ENCODE results near the gene FOXL2. TPM values are rescaled to one million over a fixed set of nuclear protein-coding genes. Genes with fewer than 3 reads are reported as not detected.

Gene FOXL2
- total and polyA plus RNA-seq, 2 of the 13 experiments (the other 11 are each of a cell fraction or from before 2014, with no cell fraction given), result not detected

DNA sequence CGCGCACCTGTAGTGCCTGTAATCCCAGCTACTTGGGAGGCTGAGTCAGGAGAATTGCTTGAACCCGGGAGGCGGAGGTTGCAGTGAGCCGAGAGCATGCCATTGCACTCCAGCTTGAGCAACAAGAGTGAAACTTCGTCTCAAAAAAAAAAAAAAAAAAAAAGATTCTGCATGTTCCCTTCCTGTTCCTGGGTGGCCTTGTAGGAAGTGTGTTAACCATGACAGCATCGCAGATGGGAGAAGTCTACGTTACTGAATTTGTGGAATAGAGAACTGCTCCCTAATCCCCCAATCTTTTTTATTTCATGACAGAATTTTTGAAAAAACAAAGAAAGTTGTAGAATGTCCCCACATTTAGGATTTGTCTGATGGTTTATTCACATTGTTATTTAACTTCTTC lies 45.4 kb downstream of the FOXL2 start (continued):
- TF ChIP-seq, protein P1, sequence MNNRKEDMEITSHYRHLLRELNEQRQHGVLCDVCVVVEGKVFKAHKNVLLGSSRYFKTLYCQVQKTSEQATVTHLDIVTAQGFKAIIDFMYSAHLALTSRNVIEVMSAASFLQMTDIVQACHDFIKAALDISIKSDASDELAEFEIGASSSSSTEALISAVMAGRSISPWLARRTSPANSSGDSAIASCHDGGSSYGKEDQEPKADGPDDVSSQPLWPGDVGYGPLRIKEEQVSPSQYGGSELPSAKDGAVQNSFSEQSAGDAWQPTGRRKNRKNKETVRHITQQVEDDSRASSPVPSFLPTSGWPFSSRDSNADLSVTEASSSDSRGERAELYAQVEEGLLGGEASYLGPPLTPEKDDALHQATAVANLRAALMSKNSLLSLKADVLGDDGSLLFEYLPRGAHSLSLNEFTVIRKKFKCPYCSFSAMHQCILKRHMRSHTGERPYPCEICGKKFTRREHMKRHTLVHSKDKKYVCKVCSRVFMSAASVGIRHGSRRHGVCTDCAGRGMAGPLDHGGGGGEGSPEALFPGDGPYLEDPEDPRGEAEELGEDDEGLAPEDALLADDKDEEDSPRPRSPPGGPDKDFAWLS (CRISPR knock-in tag; IDR thresholded peaks at IDR 0.05; ENCODE audit: borderline replicate concordance), result no peak
- TF ChIP-seq ZNF839 (CRISPR knock-in tag; IDR thresholded peaks at IDR 0.05; ENCODE audit: borderline replicate concordance), result no peak
- no peak for TF ChIP-seq ZNF44 (CRISPR knock-in tag; IDR thresholded peaks at IDR 0.05)
- TF ChIP-seq ZNF253 (CRISPR knock-in tag; IDR thresholded peaks at IDR 0.05; ENCODE audit: borderline replicate concordance), result no peak
- no peak for TF ChIP-seq ZNF792 (CRISPR knock-in tag; IDR thresholded peaks at IDR 0.05)

DNA sequence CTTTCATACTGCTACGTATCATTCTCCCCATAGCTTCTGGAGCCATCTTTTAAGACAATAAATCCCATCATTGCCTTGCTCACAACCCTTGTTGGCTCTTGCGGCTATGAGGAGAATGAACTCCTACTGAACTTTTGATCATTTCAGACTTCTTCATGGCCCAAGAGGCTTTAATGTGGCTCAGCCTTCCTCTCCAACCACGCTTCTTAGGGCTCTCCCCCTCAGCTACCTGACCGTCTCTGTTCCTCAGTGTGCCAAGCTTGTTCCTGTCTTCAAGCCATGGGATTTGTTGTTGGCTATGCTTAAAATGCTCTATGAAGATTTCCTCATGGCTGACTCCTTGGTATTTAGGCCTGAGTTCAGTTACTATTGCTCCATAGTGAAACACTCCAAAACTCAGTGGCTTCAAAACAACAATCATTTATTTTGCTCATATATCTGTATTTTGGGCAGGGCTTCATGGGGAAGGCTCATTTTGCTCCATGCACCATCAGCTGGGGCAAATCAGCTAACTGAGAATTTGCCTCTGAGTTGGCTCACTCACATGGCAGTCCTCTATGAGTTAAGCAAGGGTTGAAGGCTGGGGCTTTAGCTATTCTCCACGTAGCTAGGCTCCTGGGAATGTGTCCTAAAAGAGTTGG lies 47.5 kb downstream of the FOXL2 start:
- DNase-seq (ENCODE audit: low spot score), result no peak
- H3K9ac ChIP-seq (ENCODE audit: insufficient read depth, low read depth, low read length), result no peak overlapping the region
- H3K79me2 ChIP-seq (ENCODE audit: insufficient read depth, low read length), result no peaks in the 10 kb centered on the region
- in situ Hi-C loops (cut with HindIII; ENCODE audit: extremely low pct_ligation_motif_present, low pct_unique_long_range_greater_than_20kb) (no loop called here), intact Hi-C loops (cut with micrococcal nuclease; ENCODE audit: unreplicated experiment) (no loop called here)
- no peak overlapping the region for H3K27ac ChIP-seq (ENCODE audit: extremely low read length, insufficient read depth, low read length)
- no peaks in the 10 kb centered on the region for H3K36me3 ChIP-seq (replicated peaks in 1 of 2; ENCODE audit: control insufficient read depth in 1 of 2, insufficient read depth in 2 of 2, low read length in 2 of 2)
- BruUV-seq (replicated peaks), result no TSS peak
- H3K4me2 ChIP-seq (ENCODE audit: low read depth, low read length), result no peak overlapping the region
- 57% methylated on average over 5 of the region's 5 CpGs for WGBS (ENCODE audit: low lambda C conversion rate)
- H3K4me3 ChIP-seq (replicated peaks in 1 of 3; ENCODE audit: insufficient read depth in 1 of 3, low read depth in 2 of 3, low read length in 3 of 3), result no peak overlapping the region
- H3K27me3 ChIP-seq (ENCODE audit: control insufficient read depth in 1 of 2, insufficient read depth in 2 of 2, low read length in 2 of 2), result no peaks in the 10 kb centered on the region; a peak in 1 of 5 replicates
- ATAC-seq, result no peak
- TF ChIP-seq ZNF562 (CRISPR knock-in tag; IDR thresholded peaks at IDR 0.05; ENCODE audit: borderline replicate concordance) (no peak), ZNF549 (CRISPR knock-in tag; IDR thresholded peaks at IDR 0.05) (no peak), HNRNPL (IDR thresholded peaks at IDR 0.05; ENCODE audit: low read depth, low read length) (no peak), ZFAT (CRISPR knock-in tag; conservative IDR thresholded peaks at IDR 0.05) (no peak), SMAD3 (CRISPR knock-in tag; IDR thresholded peaks at IDR 0.05) (no peak), NFKBIZ (CRISPR knock-in tag; IDR thresholded peaks at IDR 0.05) (no peak), XBP1 (CRISPR knock-in tag; IDR thresholded peaks at IDR 0.05) (no peak), NKX3-1 (CRISPR knock-in tag; IDR thresholded peaks at IDR 0.05) (no peak), ZNF782 (CRISPR knock-in tag; IDR thresholded peaks at IDR 0.05; ENCODE audit: borderline replicate concordance) (no peak), MTF1 (CRISPR knock-in tag; IDR thresholded peaks at IDR 0.05) (no peak), RAD21 (CRISPR knock-in tag; IDR thresholded peaks at IDR 0.05) (no peak), SAFB2 (CRISPR knock-in tag; IDR thresholded peaks at IDR 0.05; ENCODE audit: borderline replicate concordance, low read depth) (no peak)
- TF ChIP-seq, protein P2, sequence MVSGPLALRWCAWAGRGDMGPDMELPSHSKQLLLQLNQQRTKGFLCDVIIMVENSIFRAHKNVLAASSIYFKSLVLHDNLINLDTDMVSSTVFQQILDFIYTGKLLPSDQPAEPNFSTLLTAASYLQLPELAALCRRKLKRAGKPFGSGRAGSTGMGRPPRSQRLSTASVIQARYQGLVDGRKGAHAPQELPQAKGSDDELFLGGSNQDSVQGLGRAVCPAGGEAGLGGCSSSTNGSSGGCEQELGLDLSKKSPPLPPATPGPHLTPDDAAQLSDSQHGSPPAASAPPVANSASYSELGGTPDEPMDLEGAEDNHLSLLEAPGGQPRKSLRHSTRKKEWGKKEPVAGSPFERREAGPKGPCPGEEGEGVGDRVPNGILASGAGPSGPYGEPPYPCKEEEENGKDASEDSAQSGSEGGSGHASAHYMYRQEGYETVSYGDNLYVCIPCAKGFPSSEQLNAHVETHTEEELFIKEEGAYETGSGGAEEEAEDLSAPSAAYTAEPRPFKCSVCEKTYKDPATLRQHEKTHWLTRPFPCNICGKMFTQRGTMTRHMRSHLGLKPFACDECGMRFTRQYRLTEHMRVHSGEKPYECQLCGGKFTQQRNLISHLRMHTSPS (CRISPR knock-in tag; IDR thresholded peaks at IDR 0.05; ENCODE audit: low read depth), result no peak
- TF ChIP-seq, protein P3, sequence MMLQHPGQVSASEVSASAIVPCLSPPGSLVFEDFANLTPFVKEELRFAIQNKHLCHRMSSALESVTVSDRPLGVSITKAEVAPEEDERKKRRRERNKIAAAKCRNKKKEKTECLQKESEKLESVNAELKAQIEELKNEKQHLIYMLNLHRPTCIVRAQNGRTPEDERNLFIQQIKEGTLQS (CRISPR knock-in tag; IDR thresholded peaks at IDR 0.05), result no peak
- TF ChIP-seq, protein P1 (CRISPR knock-in tag; IDR thresholded peaks at IDR 0.05; ENCODE audit: borderline replicate concordance), result no peak
- no peaks in the 10 kb centered on the region for H3K4me1 ChIP-seq (ENCODE audit: insufficient read depth, low read length)
- no peaks in the 10 kb centered on the region for H4K20me1 ChIP-seq (ENCODE audit: insufficient read depth, low read length)
- FAIRE-seq, result no peak
- H2AFZ ChIP-seq (ENCODE audit: low read length), result no peak overlapping the region
- CTCF ChIA-PET (ENCODE audit: low intra/inter-chr PET ratio, low total read pairs), result no interaction called here
- POLR2A ChIA-PET, result interaction anchor here (0.8 to 1.0 kb wide), 2 partner anchors 16 to 38 kb away, joined by 3 to 4 read pairs; no protein-coding TSS in a partner anchor
- no peaks in the 10 kb centered on the region for H3K9me3 ChIP-seq (ENCODE audit: low read length)
